Measurements from ENCODE around the gene IP6K2.

DNA sequence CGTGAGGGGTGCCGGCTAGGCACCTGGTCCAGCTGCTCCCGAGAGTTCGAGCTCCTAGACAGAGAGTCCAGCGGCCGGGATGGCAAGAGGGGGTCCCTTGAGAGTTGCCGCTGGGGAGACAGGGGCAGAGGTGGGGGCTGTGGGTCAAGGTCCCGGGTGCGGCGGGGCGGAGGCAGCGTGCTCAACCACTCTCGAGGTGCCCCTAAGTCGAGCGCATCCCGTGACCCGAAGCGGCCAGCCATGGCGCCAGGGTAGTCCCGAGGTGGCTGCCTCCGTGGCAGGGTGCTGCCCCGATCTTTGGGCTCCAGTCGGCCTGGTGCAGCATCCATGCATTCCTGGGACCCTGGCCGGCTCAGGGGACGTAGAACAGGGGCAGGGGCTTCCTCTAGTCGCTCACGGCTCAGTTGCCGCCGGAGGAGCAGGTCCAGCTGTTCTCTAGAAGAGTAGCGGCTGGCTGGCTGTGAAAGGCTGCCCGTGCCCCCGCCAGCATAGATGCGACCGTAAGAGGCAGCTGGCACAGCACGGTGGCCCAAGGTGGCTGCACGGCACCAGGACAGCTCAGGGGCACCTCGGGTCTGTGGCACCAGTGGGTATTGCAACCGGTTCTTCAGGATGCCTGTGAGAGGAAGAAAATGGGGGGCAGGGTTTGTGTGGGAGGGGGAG, 76.9 kb downstream of the IP6K2 start:
- no peak for TF ChIP-seq TAF1 (IDR thresholded peaks at IDR 0.05; ENCODE audit: borderline replicate concordance, insufficient read depth, low read length)
- TF ChIP-seq POLR2AphosphoS5 (IDR thresholded peaks at IDR 0.05; ENCODE audit: low read depth, low read length), result no peak
- TF ChIP-seq, protein P1, sequence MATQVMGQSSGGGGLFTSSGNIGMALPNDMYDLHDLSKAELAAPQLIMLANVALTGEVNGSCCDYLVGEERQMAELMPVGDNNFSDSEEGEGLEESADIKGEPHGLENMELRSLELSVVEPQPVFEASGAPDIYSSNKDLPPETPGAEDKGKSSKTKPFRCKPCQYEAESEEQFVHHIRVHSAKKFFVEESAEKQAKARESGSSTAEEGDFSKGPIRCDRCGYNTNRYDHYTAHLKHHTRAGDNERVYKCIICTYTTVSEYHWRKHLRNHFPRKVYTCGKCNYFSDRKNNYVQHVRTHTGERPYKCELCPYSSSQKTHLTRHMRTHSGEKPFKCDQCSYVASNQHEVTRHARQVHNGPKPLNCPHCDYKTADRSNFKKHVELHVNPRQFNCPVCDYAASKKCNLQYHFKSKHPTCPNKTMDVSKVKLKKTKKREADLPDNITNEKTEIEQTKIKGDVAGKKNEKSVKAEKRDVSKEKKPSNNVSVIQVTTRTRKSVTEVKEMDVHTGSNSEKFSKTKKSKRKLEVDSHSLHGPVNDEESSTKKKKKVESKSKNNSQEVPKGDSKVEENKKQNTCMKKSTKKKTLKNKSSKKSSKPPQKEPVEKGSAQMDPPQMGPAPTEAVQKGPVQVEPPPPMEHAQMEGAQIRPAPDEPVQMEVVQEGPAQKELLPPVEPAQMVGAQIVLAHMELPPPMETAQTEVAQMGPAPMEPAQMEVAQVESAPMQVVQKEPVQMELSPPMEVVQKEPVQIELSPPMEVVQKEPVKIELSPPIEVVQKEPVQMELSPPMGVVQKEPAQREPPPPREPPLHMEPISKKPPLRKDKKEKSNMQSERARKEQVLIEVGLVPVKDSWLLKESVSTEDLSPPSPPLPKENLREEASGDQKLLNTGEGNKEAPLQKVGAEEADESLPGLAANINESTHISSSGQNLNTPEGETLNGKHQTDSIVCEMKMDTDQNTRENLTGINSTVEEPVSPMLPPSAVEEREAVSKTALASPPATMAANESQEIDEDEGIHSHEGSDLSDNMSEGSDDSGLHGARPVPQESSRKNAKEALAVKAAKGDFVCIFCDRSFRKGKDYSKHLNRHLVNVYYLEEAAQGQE (IDR thresholded peaks at IDR 0.05; ENCODE audit: insufficient read depth in 1 of 2, low read depth in 2 of 2, low read length in 2 of 2), result no peak
- no peak for TF ChIP-seq SIN3A (IDR thresholded peaks at IDR 0.05; ENCODE audit: borderline replicate concordance, insufficient read depth, low read length)
- TF ChIP-seq FOXP2 (optimal IDR thresholded peaks at IDR 0.05; ENCODE audit: borderline replicate concordance, extremely low read depth, extremely low read length, insufficient read depth), result no peak

Data from PFSK-1 (cell line).